ENCODE results near the gene STXBP6. TPM values are rescaled to one million over a fixed set of nuclear protein-coding genes. Genes with fewer than 3 reads are reported as not detected.

The STXBP6 gene
- total and polyA plus RNA-seq, 2 experiments from 2014 or later, result 19.7 to 29.0 TPM

GRCh38 chr14:25033358-25033757 lies 16.6 kb downstream of the STXBP6 start (continued):
- no peak for TF ChIP-seq REST (IDR thresholded peaks at IDR 0.05; ENCODE audit: unreplicated experiment)
- TF ChIP-seq ZNF114 (CRISPR knock-in tag; IDR thresholded peaks at IDR 0.05), result no peak
- no peak for TF ChIP-seq ZNF331 (CRISPR knock-in tag; IDR thresholded peaks at IDR 0.05; ENCODE audit: low read depth)
- TF ChIP-seq POLR2AphosphoS5 (IDR thresholded peaks at IDR 0.05; ENCODE audit: low read depth), result no peak
- TF ChIP-seq JUNB (IDR thresholded peaks at IDR 0.05; ENCODE audit: unreplicated experiment), result no peak
- no peak for TF ChIP-seq EZH2 (IDR thresholded peaks at IDR 0.05; ENCODE audit: low read depth, unreplicated experiment)

GRCh38 chr14:25032092-25032784 lies 17.7 kb downstream of the STXBP6 start:
- no peaks in the 10 kb centered on the region; the same call in 1 of the 2 replicates for H3K9me2 ChIP-seq (ENCODE audit: insufficient read depth)
- Mint-ChIP-seq H3K4me3 (no peak overlapping the region), H3K9me3 (no peaks in the 10 kb centered on the region), H3K4me1 (peaks cover 3% of the 10 kb centered on the region; the same call in 2 of the 3 replicates), H3K27me3 (ENCODE audit: insufficient read depth, low read depth, poor library complexity) (no peaks in the 10 kb centered on the region), H3K27ac (no peak overlapping the region), H3K36me3 (ENCODE audit: low read depth) (no peaks in the 10 kb centered on the region)
- TF ChIP-seq ZNF114 (CRISPR knock-in tag; IDR thresholded peaks at IDR 0.05), result no peak
- peak; percentile 70 to 76 for TF ChIP-seq CTCF (conservative IDR thresholded peaks at IDR 0.05; ENCODE audit: low read depth in 2 of 2)
- H2AFZ ChIP-seq, result no peak overlapping the region
- H4K20me1 ChIP-seq (replicated peaks; ENCODE audit: insufficient read depth), result no peaks in the 10 kb centered on the region
- no peaks in the 10 kb centered on the region; the same call in 1 of the 2 replicates for H3K4me1 ChIP-seq (ENCODE audit: insufficient read depth)
- peak; percentile 65 for DNase-seq (ENCODE audit: low spot score)
- H3K36me3 ChIP-seq (ENCODE audit: insufficient read depth), result peaks cover 4% of the 10 kb centered on the region; the same call in 1 of the 2 replicates
- peak; percentile 64 for ATAC-seq
- H3K79me2 ChIP-seq (replicated peaks; ENCODE audit: insufficient read depth), result peaks cover 65% of the 10 kb centered on the region
- H3K4me3 ChIP-seq, result no peak overlapping the region
- H3K27ac ChIP-seq (ENCODE audit: low read depth), result no peak overlapping the region
- no peaks in the 10 kb centered on the region for H3F3A ChIP-seq (replicated peaks; ENCODE audit: low read depth)
- no peaks in the 10 kb centered on the region for H3K27me3 ChIP-seq (ENCODE audit: insufficient read depth)
- no peak overlapping the region for H3K4me2 ChIP-seq

Data from GM23338 (cell line).